Suppressor macrophage treated with lipopolysaccharide for 1 hour (primary cell): ENCODE results near the gene QRSL1.
A peak's percentile ranks its signal among the peaks of the same experiment; 100 is the strongest.
"Not testable (repeated sequence)": the region's sequence is repeated elsewhere in the genome, so short reads cannot be mapped to it uniquely, and the experiment has no call there.

Experiments
- DNase-seq, 3 donors: peaks; one replicate each; pipeline ENCODE4 v3.0.0-alpha.2; 2020 to 2022

Gene QRSL1

DNA sequence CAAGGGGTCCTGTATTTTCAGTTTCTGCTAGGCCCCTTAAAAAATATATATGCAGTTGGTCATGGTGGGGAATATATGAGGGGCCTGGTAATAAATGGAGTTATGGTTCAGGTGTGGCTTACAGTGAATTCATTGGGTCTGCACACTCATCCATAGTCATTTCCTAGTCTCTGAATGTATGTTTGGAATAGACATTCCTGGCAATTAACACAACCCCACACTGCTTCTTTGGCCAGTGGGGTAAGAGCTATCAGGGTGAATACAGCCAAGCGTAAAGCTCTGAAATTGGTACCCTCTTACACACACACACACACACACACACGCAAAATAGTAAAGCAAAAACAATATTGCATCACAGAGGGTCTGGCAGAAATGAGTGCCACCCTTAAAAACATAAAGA lies 56.5 kb downstream of the QRSL1 start:
- DNase-seq, result no peak

DNA sequence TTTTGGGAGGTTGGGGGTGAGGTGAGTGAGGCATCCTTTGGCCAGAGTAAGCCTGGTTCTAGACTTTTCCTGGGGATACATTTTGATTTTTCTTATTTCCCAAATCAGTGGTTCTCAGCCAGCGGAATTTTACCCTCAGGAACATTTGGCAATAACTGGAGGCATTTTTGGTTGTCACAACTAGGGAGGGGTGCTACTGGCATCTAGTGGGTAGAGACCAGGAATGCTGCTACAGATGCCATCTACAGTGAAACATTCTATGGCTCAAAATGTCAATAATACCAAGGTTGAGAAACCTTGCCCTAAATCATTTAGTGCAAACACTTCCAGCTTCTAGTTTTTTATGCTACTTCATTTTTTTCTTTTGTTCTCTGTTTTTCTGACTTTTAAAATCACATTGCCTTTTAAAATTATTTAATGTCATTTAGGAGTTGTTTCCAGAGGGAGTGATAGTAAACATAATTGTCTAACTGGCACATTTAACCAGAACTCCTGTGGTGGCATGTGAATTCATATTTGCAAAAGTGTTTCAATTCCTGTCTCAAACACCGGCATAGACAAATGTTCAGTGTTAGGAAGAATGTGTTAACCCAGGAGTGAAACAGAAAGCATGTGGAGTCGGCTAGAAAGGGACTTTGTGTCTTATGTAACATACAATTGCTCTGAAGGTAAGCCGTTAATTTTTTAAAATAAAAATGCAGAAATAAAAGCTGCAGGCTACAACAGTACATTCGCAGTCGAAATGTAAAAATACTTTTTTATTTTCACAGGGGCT lies 59.0 kb downstream of the QRSL1 start:
- no peak for DNase-seq

DNA sequence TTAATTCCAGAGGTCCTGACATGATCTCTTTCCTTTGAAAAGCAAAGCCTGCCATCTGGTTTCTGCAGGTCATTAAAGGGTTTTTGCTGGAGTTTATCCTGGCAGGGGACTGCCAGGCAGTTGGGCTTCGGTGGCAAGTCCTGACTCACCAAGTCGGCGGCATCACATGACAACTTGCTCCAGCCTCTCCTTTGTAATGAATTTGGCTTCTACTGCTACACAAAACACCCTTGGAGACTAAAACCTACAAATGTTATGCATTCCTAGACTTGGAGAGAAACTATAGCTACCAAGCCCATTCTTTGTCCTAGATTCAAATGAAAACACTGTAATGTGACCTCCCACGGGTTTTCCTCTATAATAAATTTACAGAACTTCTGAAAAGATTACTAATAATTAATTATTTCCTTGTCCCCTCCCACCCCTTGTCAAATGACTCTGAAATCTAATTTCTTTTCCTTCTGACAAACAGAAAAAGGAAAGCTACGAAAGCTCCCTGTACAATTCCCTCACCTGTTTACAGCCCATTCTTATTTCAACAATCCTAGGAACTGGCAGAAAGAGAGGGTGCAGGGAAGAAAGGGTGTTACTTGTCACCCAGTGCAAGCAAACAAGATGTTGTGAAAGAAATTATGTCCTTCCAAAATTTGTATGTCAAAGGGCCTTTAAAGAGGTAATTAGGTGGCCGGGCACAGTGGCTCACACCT lies 62.9 kb downstream of the QRSL1 start:
- peak in 2 of 3 donors; percentile 11 to 26 for DNase-seq

DNA sequence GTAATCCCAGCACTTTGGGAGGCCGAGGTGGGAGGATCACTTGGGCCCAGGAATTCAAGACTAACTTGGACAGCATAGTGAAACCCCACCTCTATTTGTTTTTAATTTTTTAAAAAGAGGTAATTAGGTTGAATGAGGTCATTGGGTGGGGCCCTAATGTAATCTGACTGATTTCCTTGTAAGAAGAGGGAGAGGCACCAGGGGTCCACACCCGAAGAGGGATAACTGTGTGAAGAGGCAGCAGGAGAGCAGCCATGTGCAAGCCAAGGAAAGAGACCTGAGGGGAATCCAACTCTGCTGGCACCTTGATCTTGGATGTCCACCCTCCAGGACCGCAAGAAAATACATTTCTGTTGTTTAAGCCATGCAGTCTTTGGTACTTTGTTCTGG lies 63.4 kb downstream of the QRSL1 start:
- DNase-seq, result no peak

DNA sequence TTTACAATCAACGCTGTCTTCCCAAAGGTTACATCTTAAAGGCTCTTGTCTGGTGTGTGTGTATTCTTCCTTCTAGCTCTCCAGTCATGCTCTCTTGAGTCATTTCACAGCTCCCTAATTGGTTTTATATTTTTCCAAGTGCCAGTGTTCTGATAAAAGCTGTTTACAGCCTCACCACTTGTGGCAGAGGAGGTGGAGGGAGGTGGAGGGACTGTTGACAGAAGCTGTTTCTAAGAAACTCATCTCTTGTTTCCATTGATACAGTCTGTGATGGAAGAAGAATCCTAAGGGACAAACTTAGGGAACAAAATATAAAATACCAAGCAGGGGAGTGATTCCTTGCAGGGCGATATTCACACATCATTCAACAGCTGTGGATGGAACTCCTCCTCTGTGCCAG lies 64.0 kb downstream of the QRSL1 start:
- no peak for DNase-seq

DNA sequence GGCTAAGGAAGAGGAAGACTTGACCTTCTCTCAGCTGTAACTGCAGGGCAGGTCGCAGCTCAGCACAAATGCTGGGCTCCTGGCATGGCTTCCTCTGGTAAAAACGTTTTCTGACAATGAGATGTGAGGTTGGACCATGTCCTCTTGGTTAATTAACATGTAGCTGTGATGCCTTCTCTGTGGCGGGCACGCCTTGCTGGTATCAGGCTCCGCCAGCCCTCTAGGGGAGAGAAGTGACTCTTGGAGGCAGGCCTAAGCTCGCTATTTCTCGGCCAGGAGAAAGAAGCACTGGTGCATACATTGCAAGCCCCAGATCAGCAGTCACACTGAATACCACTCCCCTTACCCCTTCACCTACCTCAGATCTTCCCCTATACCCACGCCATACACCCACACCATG lies 65.0 kb downstream of the QRSL1 start:
- no peak for DNase-seq

DNA sequence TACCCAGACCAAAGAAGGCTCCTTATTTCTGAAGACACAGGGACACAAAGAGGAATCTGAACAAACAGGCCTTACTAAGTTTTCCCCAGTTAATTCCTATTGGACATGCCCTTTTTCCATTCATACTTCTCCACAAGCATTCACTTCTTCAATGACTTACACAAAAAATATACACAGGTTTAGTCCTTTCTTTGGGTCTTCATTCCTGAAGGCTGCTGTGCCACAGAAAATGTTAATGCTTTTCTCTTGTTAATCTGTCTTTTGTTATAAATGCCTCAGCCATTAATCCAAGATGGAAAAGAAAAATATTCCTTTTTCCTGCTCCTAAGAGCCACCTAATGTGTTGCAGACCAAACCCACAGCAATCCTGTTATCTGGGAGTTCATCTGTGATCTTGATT lies 71.2 kb downstream of the QRSL1 start:
- DNase-seq, result no peak

DNA sequence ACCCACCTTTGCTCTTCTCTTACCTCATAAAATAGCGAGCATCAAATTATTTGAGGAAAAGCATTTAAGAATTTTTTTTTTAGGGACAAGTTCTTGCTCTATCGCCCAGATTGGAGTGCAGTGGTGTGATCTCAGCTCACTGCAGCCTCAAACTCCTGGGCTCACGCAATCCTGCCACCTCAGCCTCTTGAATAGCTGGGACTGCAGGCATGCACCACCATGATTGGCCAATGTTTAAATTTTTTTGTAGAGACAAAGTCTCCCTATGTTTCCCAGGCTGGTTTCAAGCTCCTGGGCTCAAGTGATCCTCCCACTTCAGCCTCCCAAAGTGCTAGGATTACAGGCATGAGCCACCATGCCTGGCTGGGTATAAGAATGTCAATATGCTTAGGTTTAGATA lies 71.8 kb downstream of the QRSL1 start:
- DNase-seq, result not testable (repeated sequence)

DNA sequence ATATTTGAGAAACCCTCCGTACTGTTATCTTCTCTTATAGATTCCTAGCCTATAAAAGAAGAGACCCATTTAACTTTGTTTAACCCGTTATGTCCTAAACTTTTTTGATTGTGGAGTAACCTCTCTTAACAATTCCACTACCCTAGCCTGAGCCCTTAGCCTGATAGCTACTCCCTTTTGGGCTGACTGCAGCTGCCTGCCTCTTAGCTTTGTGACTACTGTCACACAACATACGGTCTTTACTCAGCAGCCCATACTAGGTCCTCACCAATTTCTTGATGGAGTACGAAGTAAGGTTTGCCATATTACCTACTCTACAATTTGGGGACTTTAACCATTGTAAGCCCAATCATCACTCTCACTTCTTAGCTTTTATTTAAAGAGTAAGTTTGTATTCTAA lies 72.7 kb downstream of the QRSL1 start:
- no peak for DNase-seq

DNA sequence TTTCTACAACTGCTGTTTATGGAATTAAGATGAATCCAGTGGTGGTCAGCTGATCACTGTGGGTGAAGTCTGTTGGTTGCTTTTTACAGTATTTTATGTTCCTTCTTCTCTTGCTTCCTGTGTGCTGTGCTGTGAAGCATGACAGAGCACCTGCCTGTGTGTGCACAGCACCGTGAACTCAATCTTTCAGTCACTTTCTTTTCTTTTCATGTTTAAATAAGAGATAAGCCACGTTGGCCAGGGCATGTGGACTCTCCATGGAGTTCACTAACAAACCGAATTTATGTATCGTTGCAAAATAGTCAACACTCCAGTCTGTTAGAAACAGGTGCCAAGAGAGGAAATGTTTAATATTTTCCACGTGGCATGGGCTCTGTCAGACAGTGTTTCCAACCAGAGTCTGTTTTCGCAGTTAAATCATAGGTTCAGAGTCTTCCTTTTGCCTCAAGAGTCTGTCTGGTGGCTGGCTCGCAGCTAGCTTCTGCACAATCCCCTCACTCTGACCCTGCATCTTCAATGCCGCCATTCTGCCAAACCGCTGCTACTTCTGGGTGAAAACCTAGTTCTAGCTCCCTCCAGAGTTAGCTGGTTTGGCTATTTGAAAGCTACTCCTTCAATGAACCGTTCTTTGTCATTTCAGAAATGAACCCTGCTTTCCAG lies 73.2 kb downstream of the QRSL1 start:
- no peak for DNase-seq

DNA sequence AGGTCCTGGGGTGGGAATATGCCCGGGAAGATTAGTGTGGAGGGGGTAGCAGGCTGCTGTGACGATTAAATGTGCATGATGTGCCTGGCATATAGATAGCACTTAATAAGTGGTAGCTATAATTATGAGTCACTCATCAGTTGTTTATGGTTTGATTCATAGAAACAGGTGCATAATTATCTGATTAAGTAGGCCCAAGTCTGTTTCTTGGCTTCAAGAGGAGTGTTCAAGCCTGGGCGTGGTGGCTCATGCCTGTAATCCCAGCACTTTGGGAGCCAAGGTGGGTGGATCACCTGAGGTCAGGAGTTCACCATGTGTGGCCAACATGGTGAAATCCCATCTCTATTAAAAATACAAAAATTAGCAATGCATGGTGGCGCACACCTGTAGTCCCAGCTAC lies 74.9 kb downstream of the QRSL1 start:
- DNase-seq, result no peak

DNA sequence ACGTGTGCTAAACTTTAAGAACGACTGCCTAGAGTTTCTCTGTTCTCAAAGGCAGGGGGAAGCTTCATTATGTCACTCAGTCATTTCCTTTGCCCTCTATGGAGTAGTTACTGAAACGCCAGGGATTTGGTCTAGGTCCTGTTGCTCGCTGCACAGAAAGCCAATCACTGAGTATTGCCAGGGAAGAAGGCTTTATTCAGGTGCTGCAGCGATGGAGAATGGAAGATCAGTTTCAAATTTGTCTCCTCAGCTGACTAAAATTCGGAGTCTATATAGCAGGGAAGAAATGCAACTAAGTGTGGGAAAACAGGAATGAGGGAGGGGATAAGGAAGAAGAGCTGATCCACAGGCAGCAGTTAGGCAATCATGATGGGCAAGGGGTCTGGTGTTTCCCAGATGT lies 75.8 kb downstream of the QRSL1 start:
- DNase-seq, result no peak

DNA sequence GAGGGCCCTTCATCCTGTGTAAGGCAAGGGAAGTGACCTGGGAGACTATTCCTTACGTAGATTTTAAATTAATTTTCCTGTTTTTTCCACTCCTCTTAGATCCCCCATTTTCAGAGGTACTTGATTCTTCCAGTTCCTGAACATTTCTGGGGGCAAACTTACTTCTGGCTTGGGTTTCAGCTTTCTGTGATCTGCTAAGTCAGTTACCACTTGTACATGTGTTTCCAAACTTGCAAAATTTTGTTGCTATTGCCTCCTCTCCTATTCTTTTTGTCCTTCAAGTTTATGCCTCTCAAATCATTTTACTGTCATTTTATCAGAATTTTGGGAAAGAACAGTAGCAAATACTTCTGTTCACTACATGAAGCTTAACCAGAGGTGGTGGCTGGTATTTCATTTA lies 81.2 kb downstream of the QRSL1 start:
- no peak for DNase-seq

DNA sequence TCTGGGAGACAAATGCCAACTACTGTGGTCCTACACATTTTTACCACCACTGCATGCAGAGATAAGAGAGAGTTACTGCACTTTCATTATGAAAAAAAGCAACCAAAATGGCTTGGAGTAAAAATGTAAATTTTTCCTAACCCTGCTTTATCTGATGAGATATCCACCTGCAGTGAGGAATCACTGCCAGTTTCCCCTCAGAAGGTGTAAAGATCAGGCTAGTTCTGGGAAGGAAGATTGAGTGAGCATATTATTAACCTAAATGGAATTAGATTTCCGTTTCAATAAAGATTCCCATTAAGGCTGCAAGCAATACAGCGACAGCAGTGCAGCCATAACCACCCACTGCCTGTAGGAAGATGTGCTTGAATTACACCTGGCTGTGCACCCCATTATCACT lies 84.9 kb downstream of the QRSL1 start:
- no peak for DNase-seq

DNA sequence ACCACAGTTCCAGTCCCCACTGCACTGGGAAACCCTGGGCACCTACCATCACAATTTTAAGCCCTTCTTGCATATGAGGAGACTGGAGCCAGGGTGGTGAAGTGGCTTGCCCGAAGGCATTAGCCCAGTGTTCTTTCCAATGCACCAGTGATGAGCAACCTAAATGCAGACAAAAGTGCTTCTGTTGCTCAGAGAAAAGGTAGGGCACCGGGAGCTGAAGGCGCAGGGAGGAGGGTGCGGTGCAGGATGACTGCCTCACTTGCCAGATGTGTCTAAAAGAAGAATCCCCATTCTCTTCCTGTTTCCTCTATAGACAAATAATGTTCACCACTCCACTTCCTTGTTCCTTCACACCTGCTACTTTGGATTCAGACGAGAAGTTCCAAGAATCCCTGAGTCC lies 86.5 kb downstream of the QRSL1 start:
- no peak for DNase-seq

DNA sequence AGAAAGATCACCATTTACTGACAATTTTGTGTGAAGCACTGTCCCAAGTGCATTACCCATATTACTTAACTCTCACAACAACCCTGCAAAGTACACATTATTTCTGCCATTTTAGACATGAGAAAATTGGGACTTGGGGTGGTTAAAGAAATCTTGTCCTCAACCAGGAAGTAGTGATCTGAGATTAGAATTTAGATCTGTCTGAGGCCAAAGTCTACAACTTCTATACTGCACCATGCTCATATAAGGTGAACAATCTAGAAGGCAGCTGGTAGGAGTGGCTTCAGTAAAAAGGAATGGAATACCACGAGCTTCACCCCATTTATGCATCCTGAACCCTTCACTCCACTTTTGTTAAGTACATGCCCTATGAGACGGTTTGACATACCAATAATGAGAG lies 87.6 kb downstream of the QRSL1 start:
- DNase-seq, result no peak
